Measurements from ENCODE around the gene AJUBA.

DNA sequence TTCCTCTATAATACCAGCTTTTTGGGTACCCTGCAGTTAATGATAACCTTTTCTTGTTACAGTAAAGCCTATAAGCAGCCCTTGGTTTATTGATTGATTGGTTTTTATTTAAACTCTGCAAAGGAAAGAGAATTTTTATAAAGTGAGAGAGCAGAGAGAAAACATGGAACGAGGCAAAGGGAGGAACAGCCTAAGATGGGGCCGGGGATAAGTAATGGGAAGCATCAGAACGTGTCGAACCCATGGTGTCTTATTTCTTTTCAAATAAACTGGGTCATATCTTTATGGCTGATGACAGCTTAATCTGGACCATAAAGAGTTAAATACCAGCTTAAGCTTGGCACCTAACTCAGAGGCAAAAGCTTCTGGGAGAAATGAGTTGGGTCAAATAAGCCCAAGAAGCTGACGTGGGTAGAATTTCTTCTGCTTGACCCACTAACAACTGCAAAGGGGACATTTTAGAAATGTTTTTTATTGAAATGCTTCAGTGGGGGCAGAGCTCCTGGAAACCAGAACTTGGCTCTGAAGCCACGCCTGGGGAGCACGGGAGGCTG lies 39.6 kb upstream of the AJUBA start:
- TF ChIP-seq, protein P1, sequence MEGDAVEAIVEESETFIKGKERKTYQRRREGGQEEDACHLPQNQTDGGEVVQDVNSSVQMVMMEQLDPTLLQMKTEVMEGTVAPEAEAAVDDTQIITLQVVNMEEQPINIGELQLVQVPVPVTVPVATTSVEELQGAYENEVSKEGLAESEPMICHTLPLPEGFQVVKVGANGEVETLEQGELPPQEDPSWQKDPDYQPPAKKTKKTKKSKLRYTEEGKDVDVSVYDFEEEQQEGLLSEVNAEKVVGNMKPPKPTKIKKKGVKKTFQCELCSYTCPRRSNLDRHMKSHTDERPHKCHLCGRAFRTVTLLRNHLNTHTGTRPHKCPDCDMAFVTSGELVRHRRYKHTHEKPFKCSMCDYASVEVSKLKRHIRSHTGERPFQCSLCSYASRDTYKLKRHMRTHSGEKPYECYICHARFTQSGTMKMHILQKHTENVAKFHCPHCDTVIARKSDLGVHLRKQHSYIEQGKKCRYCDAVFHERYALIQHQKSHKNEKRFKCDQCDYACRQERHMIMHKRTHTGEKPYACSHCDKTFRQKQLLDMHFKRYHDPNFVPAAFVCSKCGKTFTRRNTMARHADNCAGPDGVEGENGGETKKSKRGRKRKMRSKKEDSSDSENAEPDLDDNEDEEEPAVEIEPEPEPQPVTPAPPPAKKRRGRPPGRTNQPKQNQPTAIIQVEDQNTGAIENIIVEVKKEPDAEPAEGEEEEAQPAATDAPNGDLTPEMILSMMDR (IDR thresholded peaks at IDR 0.05) = no peak
- no peak for TF ChIP-seq POLR2A (IDR thresholded peaks at IDR 0.05)
